Epithelial cell of prostate (primary cell): ENCODE measurements around the gene CDH6.

Experiments used
- DNase-seq: peaks from one replicate; pipeline ENCODE4 v3.0.0-alpha.2; 2011; ENCODE audit warnings: low read depth, low spot score
- H3K27ac ChIP-seq: fragments of 450-650 bp; 2 replicates; pipeline ENCODE4 v1.5.1; 2017; ENCODE audit warnings: mild to moderate bottlenecking

Gene CDH6

DNA sequence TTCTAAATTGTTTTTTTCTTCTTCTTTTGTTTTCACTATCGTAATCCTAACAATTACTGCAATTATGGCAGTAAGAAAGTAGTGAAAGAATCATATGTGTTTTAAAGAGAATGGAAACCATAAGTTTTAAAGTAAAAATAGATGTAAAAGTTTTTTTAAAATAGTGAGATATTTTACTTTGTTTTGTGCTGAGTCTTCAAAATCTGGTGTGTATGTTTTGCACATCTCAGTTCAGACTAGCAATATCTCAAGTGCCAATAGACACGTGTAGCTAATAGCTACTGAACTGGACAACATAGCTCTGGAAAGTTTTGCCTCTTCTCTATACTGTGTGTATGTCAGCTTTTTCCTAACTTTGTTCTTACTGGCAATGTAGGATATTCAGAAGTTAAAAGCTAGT lies 45.0 kb downstream of the CDH6 start:
- H3K27ac ChIP-seq: no peak overlapping the region
- no peak for DNase-seq

DNA sequence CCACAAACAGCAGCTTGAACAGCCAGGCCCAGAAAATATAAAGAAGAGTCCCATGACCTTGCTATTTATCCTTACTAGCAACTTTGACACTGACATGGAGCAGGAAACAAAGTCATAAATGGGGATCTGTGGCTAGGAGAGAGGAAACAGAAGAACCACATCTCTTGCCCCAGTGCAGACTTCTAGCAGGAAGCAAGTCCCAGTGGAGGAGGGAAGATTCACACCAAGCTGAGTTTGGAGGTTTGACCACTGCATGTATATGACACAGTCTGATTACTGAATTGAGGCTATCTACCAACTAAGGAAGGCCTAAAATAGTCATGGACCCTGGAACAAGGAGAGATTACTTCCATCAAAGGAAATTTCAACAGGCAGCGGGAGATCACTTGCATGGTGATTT lies 51.4 kb downstream of the CDH6 start:
- no peak overlapping the region for H3K27ac ChIP-seq
- no peak for DNase-seq

DNA sequence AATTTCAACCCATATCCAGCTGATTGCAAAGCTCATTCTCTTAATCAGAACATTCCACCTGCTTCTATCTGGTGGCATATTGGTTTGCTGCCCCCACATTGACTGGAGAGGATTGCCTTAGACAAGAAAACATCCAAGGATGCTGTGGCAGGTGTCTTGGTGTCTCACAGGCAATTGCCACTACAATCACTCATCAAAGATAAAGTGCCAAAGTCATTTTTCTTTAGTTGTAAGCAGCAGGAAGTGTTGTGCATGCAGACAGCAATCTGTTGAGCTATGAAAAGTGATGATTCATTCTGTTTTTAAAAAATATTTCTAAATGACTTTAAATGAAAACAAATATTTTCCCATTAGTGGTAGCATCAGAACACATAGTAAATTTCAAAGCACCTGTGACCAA lies 53.9 kb downstream of the CDH6 start:
- H3K27ac ChIP-seq: no peak overlapping the region
- no peak for DNase-seq

DNA sequence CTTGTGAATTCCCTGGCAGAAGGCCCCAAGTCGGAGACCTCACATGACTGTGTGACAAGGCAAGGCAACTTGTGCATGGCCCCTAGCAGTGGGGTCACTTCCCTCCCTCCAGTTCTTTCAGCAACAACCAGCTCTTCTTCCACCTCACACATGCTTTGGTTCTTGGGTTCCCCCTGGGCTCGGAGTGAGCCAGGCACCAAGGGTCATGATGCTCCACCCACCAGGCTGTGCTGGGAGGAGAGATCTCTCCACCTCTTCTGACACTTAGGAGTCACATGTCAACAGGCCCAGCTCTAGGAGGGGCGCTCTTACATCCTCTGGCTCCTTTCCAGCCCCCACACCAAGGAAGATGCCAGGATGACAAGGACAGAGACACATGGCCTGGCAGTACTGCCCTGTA lies 56.7 kb downstream of the CDH6 start:
- H3K27ac ChIP-seq: no peak overlapping the region
- DNase-seq: no peak

DNA sequence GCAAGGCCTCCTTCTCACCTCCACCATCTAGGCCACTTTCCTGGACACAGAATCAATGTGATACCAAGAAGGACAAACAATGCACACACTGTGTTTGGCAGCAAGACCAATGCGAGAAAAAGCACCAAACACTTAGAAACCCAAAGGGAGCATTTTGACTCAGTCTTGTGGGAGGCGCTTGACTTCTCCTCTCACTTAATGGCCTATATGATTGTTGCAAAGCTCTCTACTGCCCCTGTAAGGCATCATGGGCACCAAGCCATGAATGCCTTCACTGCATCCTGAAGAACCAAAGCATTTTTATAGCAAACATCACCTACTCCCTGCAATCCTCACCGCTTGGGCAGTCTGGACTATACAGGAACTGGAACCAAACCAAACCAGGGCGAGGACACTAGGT lies 57.5 kb downstream of the CDH6 start:
- no peak for DNase-seq
- no peak overlapping the region for H3K27ac ChIP-seq

DNA sequence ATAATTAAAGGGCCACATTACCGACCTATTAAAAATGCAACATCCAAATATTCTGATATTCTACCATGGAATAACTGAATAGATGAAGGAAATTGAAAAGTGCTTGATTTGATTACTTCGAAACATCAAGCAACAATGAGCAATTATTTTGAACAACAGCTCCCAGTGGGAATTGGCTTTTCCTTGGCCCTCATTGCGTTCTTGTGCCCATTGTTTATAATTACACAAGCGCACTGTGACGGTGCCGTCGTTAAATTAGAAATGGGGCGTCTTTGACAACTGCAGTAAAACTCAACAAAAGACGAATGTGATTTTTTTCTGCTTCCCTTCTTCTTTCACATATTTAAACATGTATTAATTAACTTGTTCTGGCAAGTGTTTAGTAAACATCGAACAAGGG lies 61.6 kb downstream of the CDH6 start:
- no peak overlapping the region for H3K27ac ChIP-seq

DNA sequence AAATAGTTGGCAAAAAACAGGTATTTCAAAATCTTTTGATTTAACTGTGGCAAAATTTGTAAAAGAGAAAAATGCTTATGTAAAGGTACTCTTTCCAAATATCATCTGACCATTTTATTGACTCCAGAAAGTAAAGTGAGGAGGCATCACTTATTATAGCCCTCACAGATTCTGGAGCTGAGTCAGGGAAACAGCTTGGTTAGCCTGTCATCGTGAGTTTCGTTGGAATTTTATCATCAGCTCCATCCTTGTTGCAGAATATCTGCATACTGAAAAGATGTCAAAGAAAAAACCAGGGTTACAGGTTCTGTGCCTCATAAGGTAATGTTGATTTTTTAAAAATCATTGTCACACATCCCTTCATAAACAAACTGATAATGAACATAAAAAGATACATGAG lies 74.8 kb downstream of the CDH6 start:
- no peak for DNase-seq
- no peak overlapping the region for H3K27ac ChIP-seq

More for the DNA sequence above, 61.6 kb downstream of the CDH6 start:
- no peak for DNase-seq

DNA sequence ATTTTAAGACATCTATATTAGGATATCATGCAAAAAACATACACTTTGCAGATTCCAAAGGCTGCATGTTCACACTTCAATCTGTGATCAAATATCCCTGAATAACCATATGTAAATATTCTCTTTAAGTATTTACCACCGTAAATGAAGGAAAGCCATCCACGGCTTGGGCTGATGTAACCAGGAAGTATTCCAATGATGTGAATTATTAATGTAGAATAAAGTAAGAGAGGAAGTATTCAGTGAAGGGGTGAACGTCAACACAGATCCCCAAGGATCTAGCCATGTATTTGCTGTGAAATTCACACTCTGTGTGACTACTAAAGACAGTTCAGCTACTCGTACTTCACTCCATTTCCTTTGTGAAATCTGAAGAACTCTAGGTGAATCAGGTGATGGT lies 75.2 kb downstream of the CDH6 start:
- DNase-seq: no peak
- no peak overlapping the region for H3K27ac ChIP-seq

DNA sequence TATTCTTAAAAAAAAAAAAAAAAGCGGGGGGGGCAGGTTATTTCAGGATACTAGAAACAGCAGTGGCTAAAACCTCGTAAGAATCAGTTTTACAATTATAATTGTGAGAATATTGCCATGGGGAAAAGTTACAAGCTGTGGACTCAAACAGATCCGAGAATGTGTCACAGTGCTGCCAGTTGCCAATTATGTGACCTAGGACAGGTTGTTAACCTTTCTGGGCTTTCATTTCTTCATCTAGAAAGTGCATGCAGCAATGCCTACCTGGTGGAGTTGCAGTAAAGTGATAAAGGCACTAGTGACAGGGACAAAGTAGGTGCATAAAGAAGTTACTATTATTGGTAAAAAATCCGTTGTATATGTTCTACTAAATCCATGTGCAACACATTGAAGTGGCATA lies 75.8 kb downstream of the CDH6 start:
- no peak for DNase-seq
- no peak overlapping the region for H3K27ac ChIP-seq

DNA sequence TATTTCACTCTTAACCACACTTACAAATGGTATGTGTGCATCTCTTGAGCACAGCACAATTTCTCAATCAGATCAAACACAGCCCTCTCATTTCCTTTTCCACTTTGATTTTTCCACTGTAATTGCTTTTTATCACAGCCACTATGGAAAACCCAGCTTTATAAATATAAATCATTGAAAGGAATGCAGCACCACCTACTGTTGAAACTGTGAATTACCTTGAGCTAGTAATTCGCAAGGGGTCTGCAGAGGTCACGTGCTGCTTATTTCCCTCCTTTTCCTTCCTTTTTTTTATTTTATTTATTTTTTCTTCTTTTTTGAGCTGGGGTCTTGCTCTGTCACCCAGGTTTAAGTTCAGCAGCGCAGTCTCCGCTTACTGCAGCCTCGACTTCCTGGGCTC lies 76.9 kb downstream of the CDH6 start:
- DNase-seq: no peak
- no peak overlapping the region for H3K27ac ChIP-seq

DNA sequence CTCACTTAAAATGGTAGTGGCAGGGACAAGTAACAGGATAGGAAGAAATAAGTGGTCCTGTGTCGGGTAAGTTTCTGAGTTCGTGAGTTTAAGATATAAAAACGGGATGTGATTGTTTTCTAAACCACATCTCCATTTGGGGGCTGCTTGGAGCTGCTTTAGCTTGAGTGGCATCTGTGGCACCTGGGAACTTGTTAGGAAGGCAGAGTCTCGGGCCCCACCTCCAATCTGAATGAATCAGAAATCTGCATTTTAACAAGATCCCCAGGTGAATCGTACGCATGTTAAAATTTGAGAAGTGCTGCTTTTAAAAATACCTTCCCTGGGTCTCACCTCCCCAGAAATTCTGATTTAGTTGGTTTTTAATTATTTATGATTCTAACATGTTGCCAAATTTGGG lies 78.1 kb downstream of the CDH6 start:
- DNase-seq: no peak
- no peak overlapping the region for H3K27ac ChIP-seq

DNA sequence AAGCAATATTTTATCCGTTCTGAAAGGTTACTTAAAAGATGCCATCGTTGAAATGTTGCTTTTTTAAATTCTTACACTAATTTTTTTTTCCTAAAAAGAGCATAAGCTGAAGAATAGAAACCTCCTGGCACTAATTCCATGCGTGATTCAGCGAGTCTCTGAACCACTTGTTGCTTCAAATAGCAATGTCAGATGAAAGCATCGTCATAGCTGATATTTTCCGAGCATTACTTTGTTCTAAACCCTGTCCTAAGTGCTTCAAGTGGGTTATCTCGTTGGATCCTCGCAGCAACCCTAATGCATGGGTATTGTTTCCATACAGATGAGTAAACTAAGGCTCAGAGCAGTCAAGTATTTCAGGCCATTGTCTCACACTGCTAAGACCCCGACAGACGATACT lies 79.7 kb downstream of the CDH6 start:
- no peak overlapping the region for H3K27ac ChIP-seq
- DNase-seq: no peak

DNA sequence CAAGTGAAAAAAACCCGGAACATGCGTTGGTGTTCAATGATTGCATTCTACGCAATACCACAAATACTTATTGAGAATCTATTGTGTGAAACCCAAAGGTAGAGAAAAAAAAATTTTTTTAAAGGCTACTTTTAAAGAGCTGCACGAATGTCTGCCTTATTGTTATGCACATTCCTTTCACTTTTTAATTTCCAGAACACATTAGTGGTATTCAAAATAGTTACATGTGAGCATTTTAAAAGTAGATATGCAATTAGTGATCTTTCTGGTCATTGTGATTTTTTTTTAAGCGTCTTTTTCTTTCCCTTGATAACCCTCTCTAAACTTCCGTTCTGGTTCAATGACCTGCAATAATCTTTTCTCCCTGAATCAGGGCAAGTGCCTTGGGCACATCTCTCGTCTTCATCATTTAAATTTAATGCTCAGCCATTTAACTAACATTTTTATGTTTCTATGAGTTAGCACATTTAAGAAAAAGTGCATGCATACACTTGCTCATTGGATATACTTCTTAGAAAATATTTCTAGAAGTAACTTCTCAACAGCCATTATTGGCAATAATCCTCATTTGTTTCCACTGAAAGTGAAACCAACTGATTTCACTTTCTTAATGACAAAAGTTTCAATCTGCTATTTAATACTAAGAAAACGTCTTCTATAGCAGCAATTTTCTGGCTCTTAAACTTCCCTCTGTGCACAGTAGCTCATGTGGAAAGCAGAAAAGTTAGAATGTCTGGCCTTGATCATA lies 80.3 kb downstream of the CDH6 start:
- no peak overlapping the region for H3K27ac ChIP-seq
- no peak for DNase-seq

DNA sequence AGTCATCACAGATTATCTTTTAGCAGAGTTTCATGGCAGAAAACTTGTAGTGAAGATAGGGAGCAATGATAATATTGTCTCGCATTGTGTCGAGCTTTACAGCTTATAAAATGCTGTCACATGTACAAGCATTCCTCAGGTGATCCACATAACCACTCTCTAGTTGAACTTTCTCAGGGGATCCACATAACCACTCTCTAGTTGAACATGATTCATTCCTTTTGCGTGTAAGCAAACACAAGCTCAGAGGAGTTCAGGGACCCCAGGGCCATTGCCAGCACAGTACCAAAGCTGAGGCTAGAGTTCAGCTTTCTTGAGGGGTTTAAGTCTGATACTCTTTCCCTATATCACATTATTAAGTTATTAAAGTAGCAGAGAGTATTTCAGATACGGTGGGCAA lies 86.7 kb downstream of the CDH6 start:
- DNase-seq: no peak
- H3K27ac ChIP-seq: no peak overlapping the region

DNA sequence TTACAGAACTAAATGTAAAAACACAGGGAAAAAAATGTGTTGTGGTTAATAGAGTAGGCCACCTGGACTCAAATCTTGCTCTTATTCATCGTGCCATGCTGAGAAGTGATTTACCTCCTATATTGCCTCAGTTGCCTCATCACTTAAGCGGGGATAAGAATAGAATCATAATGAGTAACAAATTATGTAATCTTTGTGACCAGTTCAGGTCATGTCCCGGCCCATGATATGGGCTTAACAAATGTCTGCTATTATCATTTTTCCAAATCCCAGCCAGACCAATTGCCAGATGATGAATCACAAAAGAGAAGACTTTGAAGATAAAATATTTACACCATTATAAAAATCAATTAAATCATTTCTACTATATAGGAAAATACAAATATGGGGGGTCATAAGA lies 89.8 kb downstream of the CDH6 start:
- DNase-seq: no peak
- H3K27ac ChIP-seq: no peak overlapping the region

DNA sequence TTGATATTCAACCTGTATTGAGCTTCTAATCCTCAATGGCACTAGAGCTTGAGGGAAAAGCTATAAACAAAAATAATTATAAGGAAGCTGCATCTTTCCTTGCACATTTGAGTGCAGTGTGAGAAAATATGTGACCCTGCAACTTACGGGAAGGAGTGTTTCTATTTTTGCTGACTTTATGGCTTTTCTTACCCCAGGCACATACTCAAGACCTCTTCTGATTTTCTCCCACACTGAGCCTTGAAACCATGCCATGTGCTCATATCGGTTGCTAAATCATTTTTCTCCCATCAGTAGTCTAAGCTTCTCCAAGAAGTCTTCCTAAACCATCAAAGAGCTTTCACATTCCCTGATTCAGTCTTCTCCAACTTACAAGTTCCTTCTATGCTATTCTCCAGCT lies 91.5 kb downstream of the CDH6 start:
- H3K27ac ChIP-seq: no peak overlapping the region
- no peak for DNase-seq

DNA sequence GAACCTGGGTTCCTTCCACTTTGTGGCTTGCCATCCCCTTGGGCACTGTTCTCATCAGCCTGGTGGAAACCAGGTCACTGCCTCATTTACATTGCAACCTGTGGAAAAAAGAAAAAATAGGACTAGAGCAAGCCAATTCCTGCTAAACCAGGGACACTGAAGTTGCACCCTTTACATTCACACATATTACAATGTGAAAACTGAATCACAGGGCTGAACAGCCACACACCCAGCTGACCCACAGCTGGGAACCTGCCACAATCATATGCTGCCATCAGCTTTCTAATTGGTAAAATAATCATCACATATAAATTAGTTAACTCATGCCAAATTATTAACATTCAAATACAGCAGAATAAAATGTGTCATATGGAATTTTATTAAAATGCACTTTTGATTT lies 94.5 kb downstream of the CDH6 start:
- no peak for DNase-seq
- no peak overlapping the region for H3K27ac ChIP-seq

DNA sequence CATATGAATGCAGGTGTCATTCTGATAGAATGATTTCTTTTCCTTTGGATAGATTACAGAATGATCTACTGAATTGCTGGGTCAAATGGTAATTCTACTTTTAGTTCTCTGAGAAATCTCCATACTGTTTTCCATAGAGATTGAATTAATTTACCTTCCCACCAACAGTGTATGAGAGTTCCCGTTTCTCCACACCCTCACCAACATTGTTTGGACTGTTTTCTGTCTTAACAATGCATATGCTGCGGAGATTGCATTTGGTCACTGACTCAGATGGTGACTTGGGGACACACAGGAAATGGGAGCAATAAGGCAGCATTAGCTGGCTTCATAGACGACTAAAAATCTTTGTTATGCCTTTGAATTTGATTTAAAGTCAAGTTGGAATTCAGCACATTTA lies 95.9 kb downstream of the CDH6 start:
- no peak overlapping the region for H3K27ac ChIP-seq
- DNase-seq: no peak

DNA sequence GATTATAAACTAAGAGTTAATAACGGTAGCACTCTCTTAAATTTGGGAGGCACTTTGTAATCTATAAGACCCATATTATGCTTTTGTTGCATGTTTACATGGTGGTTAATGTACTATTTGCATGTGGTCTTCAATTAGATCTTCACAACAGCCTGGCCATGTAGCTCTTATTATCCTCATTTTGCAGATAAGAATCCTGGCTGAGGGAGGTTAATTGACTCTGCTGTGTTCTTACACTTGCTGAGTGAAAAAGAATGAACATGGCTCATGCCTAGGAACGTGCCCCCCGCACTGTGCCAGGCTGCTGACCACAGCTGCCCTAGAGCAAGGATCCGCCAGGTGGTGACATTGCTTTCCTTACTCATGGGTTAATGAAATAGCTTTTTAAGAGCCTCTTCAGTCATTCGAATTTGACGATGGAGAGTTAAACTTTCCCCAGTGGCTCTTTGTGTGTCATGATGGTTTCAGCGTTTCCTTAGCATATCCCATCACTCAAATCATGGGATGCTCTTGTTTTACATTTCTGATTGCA lies 97.9 kb downstream of the CDH6 start:
- DNase-seq: no peak
- no peak overlapping the region for H3K27ac ChIP-seq

DNA sequence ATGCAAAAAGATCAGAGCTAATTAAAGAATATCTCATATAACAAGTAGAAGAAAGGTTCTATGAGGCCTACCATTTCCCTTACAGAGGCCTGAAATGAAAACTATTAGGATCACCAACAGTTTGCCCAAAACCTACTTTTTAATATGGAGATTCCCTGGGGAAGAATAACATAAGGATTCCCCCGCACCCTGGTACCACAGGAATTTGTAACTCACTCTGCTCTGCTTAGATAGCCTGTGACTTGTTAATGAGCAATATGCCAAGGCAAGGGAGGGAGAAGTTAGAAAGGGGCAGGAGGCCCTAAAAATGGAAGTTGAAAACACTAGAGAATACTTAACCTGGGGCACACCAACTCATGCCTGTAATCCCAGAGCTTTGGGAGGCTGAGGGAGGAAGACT lies 107.0 kb downstream of the CDH6 start:
- no peak for DNase-seq
- H3K27ac ChIP-seq: no peak overlapping the region

DNA sequence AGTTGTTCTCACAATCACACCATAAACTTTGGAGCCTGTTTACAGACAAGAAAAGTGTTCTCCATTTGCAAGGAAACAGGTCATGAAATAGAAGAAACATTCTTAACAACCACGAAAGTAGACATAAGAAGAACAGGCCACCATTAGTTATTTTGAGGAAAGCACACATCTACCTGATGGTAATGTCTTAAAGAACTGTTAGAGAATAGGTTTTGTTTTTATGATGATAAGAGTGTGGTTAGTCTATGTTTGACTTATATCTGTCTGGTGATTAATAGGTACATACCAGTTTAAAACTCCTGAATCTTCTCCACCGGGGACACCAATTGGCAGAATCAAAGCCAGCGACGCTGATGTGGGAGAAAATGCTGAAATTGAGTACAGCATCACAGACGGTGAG lies 108.3 kb downstream of the CDH6 start:
- no peak overlapping the region for H3K27ac ChIP-seq
- DNase-seq: no peak

DNA sequence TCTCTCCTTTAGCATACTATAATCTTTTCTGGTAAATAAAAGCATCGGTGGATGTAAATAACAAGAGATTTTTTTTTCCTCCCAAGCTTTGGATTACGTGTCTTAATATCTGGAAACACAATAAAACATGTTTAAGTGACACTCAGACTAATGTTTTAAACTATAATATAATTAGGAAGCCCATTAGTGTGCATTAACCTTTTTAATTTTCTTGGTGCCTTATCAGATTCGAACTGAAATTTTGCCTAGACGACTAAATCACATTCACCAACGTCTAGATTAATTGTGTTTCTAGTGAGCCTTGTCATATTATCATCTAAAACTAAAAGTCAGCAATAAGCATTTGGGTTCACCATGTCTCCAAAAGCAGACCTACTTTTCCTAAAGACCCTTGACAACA lies 110.2 kb downstream of the CDH6 start:
- H3K27ac ChIP-seq: no peak overlapping the region

DNA sequence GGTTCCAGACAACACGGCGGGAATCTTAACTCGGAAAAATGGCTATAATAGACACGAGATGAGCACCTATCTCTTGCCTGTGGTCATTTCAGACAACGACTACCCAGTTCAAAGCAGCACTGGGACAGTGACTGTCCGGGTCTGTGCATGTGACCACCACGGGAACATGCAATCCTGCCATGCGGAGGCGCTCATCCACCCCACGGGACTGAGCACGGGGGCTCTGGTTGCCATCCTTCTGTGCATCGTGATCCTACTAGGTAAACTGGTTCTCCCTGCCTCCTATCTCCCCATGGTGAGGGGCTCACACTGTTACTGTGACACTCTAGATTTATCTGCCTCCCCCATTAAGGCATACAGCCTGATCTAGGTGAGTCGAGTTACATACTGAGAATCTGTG lies 124.2 kb downstream of the CDH6 start:
- H3K27ac ChIP-seq: no peak overlapping the region
- DNase-seq: no peak

More for the DNA sequence above, 110.2 kb downstream of the CDH6 start:
- DNase-seq: no peak
